ENCODE data around the gene RPL10A. TPM values are rescaled to one million over a fixed set of nuclear protein-coding genes. Genes with fewer than 3 reads are reported as not detected.

RPL10A gene
- polyA plus RNA-seq, 3 donors, result 345 to 1,242 (median 421) TPM

- peaks cover 11 to 14% of the 10 kb centered on the region in 2 donors for H3K4me1 ChIP-seq (ENCODE audit: control insufficient read depth in 1 of 2, insufficient read depth in 2 of 2, low read length in 2 of 2)
- Mint-ChIP-seq H3K36me3 (peaks cover 40 to 52% of the 10 kb centered on the region in 2 donors), H3K4me3 (no peak overlapping the region), H3K4me1 (peaks cover 27% of the 10 kb centered on the region), H3K9me3 (peaks cover 0 to 3% (median 0%) of the 10 kb centered on the region in 7 donors), H3K27ac (peak overlapping the region in 3 of 7 donors; percentile 7 to 69 (median 30)), H3K27me3 (ENCODE audit: low read depth in 3 of 3) (peaks cover 0 to 5% (median 5%) of the 10 kb centered on the region in 3 donors)
- intact Hi-C loops (cut with micrococcal nuclease), result no loop called here
- no peaks in the 10 kb centered on the region for H3K27me3 ChIP-seq (ENCODE audit: control insufficient read depth in 2 of 2, insufficient read depth in 2 of 2, low read length in 2 of 2)
- H3K9me3 ChIP-seq (replicated peaks in 1 of 2; ENCODE audit: control insufficient read depth in 1 of 2, insufficient read depth in 1 of 2, low read length in 2 of 2), result no peaks in the 10 kb centered on the region
- DNase-seq, result no peak
- H3K9ac ChIP-seq (ENCODE audit: insufficient read depth, low read length, poor library complexity, severe bottlenecking), result no peak overlapping the region
- H3K79me2 ChIP-seq (ENCODE audit: insufficient read depth, low read length), result peaks cover 17% of the 10 kb centered on the region
- H3K4me3 ChIP-seq (replicated peaks in 1 of 3; ENCODE audit: low read depth in 2 of 3, low read length in 3 of 3), result no peak overlapping the region
- H2AFZ ChIP-seq (ENCODE audit: insufficient read depth, low read depth, low read length, poor library complexity, severe bottlenecking), result no peak overlapping the region
- H3K4me2 ChIP-seq (replicated peaks; ENCODE audit: extremely low read depth, low read length, poor library complexity, severe bottlenecking), result no peak overlapping the region
- H3K36me3 ChIP-seq (replicated peaks in 1 of 2; ENCODE audit: control insufficient read depth in 1 of 2, insufficient read depth in 2 of 2, low read length in 2 of 2), result peaks cover 34 to 49% of the 10 kb centered on the region in 2 donors
- TF ChIP-seq CTCF (IDR thresholded peaks at IDR 0.05), result no peak
- no peak overlapping the region for H3K27ac ChIP-seq (ENCODE audit: low read depth in 1 of 2, low read length in 2 of 2)
- H4K20me1 ChIP-seq (ENCODE audit: insufficient read depth, low read length), result peaks cover 44% of the 10 kb centered on the region
- 92% methylated on average over 6 of the region's 14 CpGs for WGBS (ENCODE audit: insufficient coverage)
Measured at GRCh38 chr6:35474131-35474941, 6.1 kb downstream of the RPL10A start.

- peaks cover 0 to 3% (median 0%) of the 10 kb centered on the region in 7 donors for H3K9me3 Mint-ChIP-seq
- no peaks in the 10 kb centered on the region for H3K27me3 ChIP-seq (ENCODE audit: control insufficient read depth in 2 of 2, insufficient read depth in 2 of 2, low read length in 2 of 2)
- no peak overlapping the region for H3K4me3 Mint-ChIP-seq
- TF ChIP-seq CTCF (IDR thresholded peaks at IDR 0.05), result no peak
- H3K4me3 ChIP-seq (replicated peaks in 1 of 3; ENCODE audit: low read depth in 2 of 3, low read length in 3 of 3), result no peak overlapping the region
- H2AFZ ChIP-seq (ENCODE audit: insufficient read depth, low read depth, low read length, poor library complexity, severe bottlenecking), result no peak overlapping the region
- H3K27ac Mint-ChIP-seq, result no peak overlapping the region
- H3K27ac ChIP-seq (ENCODE audit: low read depth in 1 of 2, low read length in 2 of 2), result no peak overlapping the region
- H3K36me3 Mint-ChIP-seq, result peaks cover 33 to 45% of the 10 kb centered on the region in 2 donors
- peaks cover 10% of the 10 kb centered on the region for H3K79me2 ChIP-seq (ENCODE audit: insufficient read depth, low read length)
- no peak overlapping the region for H3K9ac ChIP-seq (ENCODE audit: insufficient read depth, low read length, poor library complexity, severe bottlenecking)
- 95% methylated on average over 13 of the region's 20 CpGs for WGBS (ENCODE audit: insufficient coverage)
- no peak for DNase-seq
- intact Hi-C loops (cut with micrococcal nuclease), result no loop called here
- no peak overlapping the region for H3K4me2 ChIP-seq (replicated peaks; ENCODE audit: extremely low read depth, low read length, poor library complexity, severe bottlenecking)
- peaks cover 30 to 42% of the 10 kb centered on the region in 2 donors for H3K36me3 ChIP-seq (replicated peaks in 1 of 2; ENCODE audit: control insufficient read depth in 1 of 2, insufficient read depth in 2 of 2, low read length in 2 of 2)
- peaks cover 37% of the 10 kb centered on the region for H4K20me1 ChIP-seq (ENCODE audit: insufficient read depth, low read length)
- peaks cover 4 to 7% of the 10 kb centered on the region in 2 donors for H3K4me1 ChIP-seq (ENCODE audit: control insufficient read depth in 1 of 2, insufficient read depth in 2 of 2, low read length in 2 of 2)
- H3K4me1 Mint-ChIP-seq, result peaks cover 20% of the 10 kb centered on the region
- H3K9me3 ChIP-seq (replicated peaks in 1 of 2; ENCODE audit: control insufficient read depth in 1 of 2, insufficient read depth in 1 of 2, low read length in 2 of 2), result no peaks in the 10 kb centered on the region
- H3K27me3 Mint-ChIP-seq (ENCODE audit: low read depth in 3 of 3), result peaks cover 2 to 5% (median 4%) of the 10 kb centered on the region in 3 donors
Measured at GRCh38 chr6:35474942-35475570, 6.9 kb downstream of the RPL10A start.

All from CD14-positive monocyte (primary cell).